GM18867 (cell line): ENCODE measurements around the gene TMEM187.

Experiments used
- ATAC-seq: cut with Tn5 transposase; IDR thresholded peaks from one replicate; pipeline ENCODE4 v1.9.1; 2021; ENCODE audit warnings: mild to moderate bottlenecking, moderate library complexity; ENCODE audit not compliant: unreplicated experiment

TMEM187 gene

GRCh38 chrX:153953892-153954557 is 18.5 kb upstream of the TMEM187 start:
- no peak for ATAC-seq

DNA sequence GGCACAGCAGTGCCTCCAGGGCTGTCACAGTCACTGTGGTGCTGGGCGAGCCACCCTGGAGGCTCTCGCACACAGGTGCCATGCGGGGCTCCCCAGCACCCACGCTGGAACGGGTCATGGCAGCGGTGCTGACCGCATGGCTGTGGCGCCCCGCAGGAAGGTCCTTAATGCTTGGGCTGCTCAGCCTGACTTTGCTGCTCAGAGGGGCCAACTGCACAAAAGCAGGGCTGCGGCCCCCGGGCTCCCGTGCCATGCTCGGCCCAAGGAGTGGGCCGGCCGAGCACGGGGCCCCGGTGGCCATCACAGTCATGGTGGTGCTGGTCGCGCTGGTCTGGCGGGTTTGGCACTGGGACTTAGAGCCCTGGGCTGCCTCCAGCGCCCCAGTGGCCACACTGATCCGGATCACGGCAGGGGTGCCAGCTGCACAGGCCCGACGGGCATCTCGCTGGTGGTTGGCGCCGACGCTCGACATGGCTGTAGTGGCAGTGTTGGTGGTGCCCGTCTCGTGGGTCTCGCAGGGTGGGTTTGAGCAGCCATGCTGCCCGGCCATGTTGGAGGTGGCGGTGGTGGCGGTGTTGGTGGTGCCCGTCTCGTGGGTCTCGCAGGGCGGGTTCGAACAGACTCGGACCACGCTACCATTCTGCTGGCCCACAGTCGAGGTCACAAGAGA is 17.9 kb upstream of the TMEM187 start:
- no peak for ATAC-seq

- ATAC-seq: no peak
These were observed 17.3 kb upstream of the TMEM187 start for GRCh38 chrX:153955228-153955732.

GRCh38 chrX:153956044-153956907 is 16.3 kb upstream of the TMEM187 start:
- ATAC-seq: no peak

DNA sequence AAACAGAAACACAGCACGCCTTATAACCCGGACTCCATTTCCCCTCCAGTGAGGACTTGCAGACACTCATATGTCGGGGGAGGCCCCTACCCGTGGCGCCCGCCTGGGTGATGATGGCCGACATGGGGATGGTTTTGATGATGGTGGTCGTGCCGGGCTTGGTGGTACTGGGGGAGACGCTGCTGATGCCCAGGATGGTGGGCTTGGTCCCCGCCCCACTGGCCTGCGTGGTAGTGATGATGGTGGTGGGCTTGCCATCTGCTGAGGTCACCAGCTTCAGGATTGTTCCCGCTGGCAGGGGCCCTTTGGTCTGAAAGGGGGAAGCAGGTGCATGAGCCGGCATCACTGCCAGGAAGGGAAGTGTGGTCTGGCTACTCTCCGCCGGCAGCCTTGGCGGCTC is 15.3 kb upstream of the TMEM187 start:
- no peak for ATAC-seq

GRCh38 chrX:153958605-153959004 is 13.9 kb upstream of the TMEM187 start:
- ATAC-seq: no peak

DNA sequence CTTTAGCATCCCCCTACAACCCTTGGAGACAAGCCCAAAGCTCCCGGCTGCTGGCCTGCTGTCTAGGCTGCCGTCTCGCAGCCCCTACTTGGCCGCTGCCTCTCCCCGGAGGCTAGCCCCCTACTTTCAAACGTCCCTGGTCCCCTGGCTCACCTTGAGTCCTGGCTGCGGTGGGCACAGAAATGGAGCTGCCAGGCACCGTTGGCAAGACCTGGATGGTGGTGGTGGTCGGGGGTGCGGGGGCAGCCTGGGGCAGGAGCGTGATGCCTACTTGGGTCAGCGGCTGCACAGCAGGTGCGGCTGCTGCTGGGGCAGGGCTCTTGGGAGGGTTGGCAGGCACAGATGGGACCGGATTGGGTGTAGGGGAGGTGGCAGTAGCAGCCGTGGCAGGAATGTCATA is 12.9 kb upstream of the TMEM187 start:
- no peak for ATAC-seq

- ATAC-seq: no peak
These were observed 12.5 kb upstream of the TMEM187 start for GRCh38 chrX:153960077-153960476.

GRCh38 chrX:153960786-153961185 is 11.8 kb upstream of the TMEM187 start:
- ATAC-seq: no peak

DNA sequence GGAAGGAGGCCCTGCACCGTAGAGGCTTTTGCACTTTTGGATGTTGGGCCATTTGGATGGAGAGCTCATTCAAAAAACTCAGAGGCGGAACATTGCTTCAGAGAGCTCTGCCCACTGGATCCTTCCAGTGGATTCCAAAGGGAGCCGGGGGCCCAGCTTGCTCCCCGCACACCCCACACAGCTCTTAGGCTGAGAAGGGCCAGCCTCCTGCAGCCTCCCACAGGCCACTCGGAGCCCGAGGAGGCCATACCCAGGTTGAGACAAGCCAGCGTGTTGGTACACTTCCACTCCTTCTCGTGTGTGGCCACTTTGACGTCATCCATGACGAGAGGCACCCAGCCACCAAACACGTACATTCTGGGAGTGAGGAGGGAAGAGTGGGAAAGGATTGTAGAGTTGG is 11.3 kb upstream of the TMEM187 start:
- no peak for ATAC-seq

GRCh38 chrX:153963546-153963945 is 9.0 kb upstream of the TMEM187 start:
- no peak for ATAC-seq

- ATAC-seq: no peak
These were observed 8.4 kb upstream of the TMEM187 start for GRCh38 chrX:153964105-153964504.

- ATAC-seq: no peak
These were observed 7.1 kb upstream of the TMEM187 start for GRCh38 chrX:153965406-153965805.

DNA sequence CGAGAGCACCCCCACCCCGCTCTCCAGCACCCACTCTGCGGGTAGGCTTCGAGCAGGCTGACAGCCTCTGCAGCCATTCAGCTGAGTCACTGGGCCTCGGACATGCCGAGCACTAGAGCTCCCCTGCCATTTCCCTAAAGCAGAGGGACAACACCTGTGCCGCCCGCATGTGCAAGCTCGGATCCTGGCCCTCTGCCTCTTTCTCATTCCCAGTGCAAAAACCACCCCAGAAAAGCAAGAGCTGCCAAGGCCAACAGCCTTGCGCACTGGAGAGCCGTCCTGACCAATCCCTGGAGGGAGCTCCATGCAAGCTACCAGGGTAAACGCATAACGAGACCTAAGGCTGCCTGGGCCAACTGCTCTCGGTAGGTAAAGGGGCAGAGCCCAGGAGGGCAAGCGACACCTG is 6.3 kb upstream of the TMEM187 start:
- ATAC-seq: no peak

GRCh38 chrX:153966841-153967535 is 5.6 kb upstream of the TMEM187 start:
- no peak for ATAC-seq

DNA sequence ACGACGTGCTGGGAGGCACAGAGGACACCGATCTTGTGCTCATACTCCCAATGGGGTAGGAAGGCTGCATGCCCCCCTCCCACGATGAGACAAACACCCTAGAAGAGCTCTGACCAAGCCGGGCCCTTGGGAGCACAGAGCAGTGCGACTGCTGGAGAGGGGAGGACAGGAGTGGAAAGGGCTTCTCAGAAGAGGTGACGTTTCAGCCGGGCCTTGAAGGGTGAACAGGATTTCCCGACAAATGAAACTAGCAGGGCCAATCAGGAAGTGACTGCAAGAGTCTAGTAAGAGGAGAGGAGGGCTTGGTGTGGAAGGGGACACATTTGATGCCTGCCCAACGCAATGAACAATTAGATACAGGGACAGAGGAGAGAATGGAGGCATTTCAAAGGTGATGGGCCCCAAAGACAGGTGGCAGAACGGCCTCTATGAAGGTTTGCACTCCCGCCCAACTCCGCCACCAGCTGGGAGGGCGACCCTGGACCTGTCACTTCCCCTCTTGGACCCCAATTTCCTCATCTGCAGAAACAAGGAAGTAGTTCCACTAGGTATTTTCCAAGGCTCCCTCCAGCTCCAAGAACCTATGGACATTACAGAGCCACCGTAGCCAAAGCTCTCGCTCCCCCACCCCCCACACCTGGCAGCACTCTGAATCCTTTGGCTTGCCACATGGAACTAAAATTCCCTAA is 4.9 kb upstream of the TMEM187 start:
- ATAC-seq: no peak

GRCh38 chrX:153968255-153968654 is 4.3 kb upstream of the TMEM187 start:
- no peak for ATAC-seq

- no peak for ATAC-seq
These were observed 3.8 kb upstream of the TMEM187 start for GRCh38 chrX:153968754-153969124.

DNA sequence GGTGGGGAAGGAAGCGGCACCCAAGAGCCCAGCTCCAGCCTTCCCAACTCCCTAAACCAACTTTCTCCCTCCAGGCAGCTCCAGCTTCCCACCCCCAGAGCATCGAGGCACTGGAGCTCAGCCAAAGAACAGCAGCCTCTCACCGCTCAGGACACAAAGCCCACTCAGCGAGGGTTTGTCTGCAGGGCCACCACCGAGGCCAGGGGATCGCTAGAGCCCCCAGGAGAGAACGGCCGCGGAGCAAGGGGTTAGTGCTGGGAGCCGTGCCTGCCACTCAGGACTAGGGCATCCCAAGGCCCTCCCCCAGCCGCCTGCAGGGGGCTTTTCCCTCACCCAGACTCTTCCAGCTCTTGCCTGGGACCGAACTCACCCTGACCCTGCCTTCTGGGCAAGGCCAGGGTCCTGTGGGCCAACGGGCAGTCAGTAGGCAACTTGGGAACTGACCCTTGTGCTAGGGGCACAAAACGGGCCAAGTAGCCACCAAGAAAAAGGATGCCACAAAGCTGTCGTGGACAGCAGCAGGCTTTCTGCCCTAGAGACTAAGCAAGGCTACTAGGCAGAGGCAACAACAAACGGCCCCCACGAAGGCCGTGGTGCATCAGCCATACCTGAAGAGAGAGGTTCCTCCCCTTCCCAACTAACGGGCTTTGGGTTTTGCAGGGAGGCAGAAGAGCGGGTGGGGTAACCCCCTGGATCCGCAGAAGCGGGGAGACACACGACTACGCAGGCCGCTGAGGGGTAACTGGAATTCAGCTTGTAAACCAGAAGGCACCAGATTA is 3.2 kb upstream of the TMEM187 start:
- no peak for ATAC-seq

DNA sequence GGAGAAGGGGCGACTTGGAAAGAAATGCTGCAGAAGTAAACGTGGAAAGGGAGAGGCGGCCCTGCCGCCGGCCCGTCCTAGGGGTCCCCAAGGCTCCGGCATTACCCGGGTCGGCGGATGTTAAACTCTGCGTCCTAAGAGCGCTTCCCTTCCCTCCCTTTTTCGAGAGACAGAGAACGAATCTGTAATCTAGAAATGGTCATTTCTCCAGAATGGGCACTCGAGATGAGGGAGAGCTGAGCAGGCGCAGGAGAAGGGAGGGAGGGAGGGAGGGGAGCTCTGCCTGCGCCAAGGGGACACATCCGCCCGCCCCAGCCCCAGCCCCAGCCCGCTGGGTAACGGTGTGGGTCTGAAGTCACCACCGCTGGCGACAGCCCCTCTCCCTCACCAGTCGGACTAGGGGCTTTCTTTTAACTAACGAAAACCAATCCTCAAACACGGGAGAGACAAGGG is 2.6 kb upstream of the TMEM187 start:
- no peak for ATAC-seq
